ENCODE results near the gene CBX5.
A peak's percentile ranks its signal among the peaks of the same experiment; 100 is the strongest.

Gene CBX5

GRCh38 chr12:54306925-54307741 lies 27.2 kb upstream of the CBX5 start:
- no peak for TF ChIP-seq CTCF (IDR thresholded peaks at IDR 0.05; ENCODE audit: insufficient read depth, low read depth, low read length, missing control alignments)
- peak; percentile 97 for DNase-seq (ENCODE audit: low read depth)

GRCh38 chr12:54304187-54304810 lies 24.4 kb upstream of the CBX5 start:
- DNase-seq (ENCODE audit: low read depth): peak; percentile 82

More at GRCh38 chr12:54306925-54307741, 27.2 kb upstream of the CBX5 start:
- no peak overlapping the region for H3K4me3 ChIP-seq (ENCODE audit: low read length)

GRCh38 chr12:54303640-54304039 lies 23.7 kb upstream of the CBX5 start:
- no peak overlapping the region for H3K4me3 ChIP-seq (ENCODE audit: low read length)
- no peak for TF ChIP-seq CTCF (IDR thresholded peaks at IDR 0.05; ENCODE audit: insufficient read depth, low read depth, low read length, missing control alignments)
- no peak for DNase-seq (ENCODE audit: low read depth)

More at GRCh38 chr12:54304187-54304810, 24.4 kb upstream of the CBX5 start:
- TF ChIP-seq CTCF (IDR thresholded peaks at IDR 0.05; ENCODE audit: insufficient read depth, low read depth, low read length, missing control alignments): no peak
- H3K4me3 ChIP-seq (ENCODE audit: low read length): no peak overlapping the region

- TF ChIP-seq CTCF (IDR thresholded peaks at IDR 0.05; ENCODE audit: insufficient read depth, low read depth, low read length, missing control alignments): no peak
- H3K4me3 ChIP-seq (ENCODE audit: low read length): no peak overlapping the region
- no peak for DNase-seq (ENCODE audit: low read depth)
Measured at GRCh38 chr12:54301428-54302048, 21.6 kb upstream of the CBX5 start.

- no peak within 1 kb of the TSS for H3K4me3 ChIP-seq (ENCODE audit: low read length)
- no peak for TF ChIP-seq CTCF (IDR thresholded peaks at IDR 0.05; ENCODE audit: insufficient read depth, low read depth, low read length, missing control alignments)
- peak; percentile 85 for DNase-seq (ENCODE audit: low read depth)
Measured at GRCh38 chr12:54300732-54301427, 21.0 kb upstream of the CBX5 start, which contains the start of gene NFE2. Gene NFE2, minus strand, starts transcription at chr12:54301015. Its CDS starts 5,767 bp downstream, at chr12:54295248.

GRCh38 chr12:54300225-54300731 lies 20.4 kb upstream of the CBX5 start:
- no peak for DNase-seq (ENCODE audit: low read depth)
- H3K4me3 ChIP-seq (ENCODE audit: low read length): no peak overlapping the region
- TF ChIP-seq CTCF (IDR thresholded peaks at IDR 0.05; ENCODE audit: insufficient read depth, low read depth, low read length, missing control alignments): no peak
